ENCODE data around the gene LRP1B.
A peak's percentile ranks its signal among the peaks of the same experiment; 100 is the strongest.

DNA sequence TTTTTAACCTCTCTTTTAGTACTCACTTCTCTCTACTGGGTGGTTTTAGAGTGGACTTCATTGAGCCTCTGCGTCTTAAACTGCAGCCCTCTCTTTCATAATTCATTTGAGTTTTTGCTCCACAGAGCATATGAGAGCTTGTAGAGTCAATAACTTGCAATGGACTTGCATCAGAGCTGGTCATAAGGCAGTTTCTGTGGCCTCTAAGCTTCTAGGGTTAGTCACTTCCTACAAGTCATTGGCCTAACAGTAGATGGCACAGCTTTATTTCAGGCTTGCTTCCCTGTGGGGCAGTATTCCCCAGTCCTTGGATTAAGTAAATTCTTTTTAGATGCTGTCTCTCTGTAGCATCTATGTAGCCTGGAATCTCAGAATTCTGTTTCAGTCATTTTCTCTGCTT, 1435.7 kb downstream of the LRP1B start:
- TF ChIP-seq CTCF (conservative IDR thresholded peaks at IDR 0.05 in 1 of 2, IDR thresholded peaks at IDR 0.05 in 1 of 2; ENCODE audit: low read depth in 1 of 2, low read length in 2 of 2) (peak in 1 of 2 donors; percentile 19), EZH2 (IDR thresholded peaks at IDR 0.05; ENCODE audit: low read length, missing control alignments) (no peak)

Data from fibroblast of lung (primary cell).